ENCODE measurements around the gene PFKL. TPM values are rescaled to one million over a fixed set of nuclear protein-coding genes. Genes with fewer than 3 reads are reported as not detected.

The PFKL gene
- total RNA-seq, 1 experiment from 2014 or later: 78.9 TPM

DNA sequence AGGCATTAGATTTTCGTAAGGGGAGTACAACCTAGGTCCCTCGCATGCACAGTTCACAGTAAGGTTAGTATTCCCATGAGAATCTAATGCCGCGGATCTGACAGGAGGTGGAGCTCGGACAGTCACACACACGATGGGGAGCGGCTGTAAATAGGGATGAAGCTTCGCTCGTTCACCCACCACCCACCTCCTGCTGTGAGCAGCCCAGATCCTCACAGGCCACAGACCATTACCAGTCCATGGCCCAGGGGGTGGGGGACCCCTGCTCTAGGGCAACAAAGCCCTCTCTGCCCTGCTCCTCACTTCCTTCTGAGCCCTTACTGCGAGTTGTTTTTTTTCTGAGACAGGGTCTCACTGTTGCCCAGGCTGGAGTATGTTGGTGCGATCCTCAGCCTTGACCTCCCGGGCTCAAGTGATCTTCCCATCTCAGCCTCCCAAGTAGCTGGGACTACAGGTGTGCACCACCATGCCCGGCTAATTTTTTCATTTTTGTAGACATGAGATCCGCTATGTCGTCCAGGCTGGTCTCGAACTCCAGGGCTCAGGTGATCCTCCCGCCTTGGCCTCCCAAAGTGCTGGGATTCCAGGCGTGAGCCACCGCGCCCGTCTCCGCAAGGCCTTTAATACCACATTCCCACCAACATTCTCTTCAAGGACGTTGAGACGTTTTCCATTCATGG lies 74.9 kb downstream of the PFKL start:
- intact Hi-C loops (cut with micrococcal nuclease; ENCODE audit: unreplicated experiment): no loop called here
- Mint-ChIP-seq H3K4me3 (ENCODE audit: low read depth, unreplicated experiment) (no peak overlapping the region), H3K36me3 (ENCODE audit: insufficient read depth, unreplicated experiment) (peaks cover 4% of the 10 kb centered on the region), H3K9me3 (ENCODE audit: low read depth, unreplicated experiment) (no peaks in the 10 kb centered on the region), H3K27me3 (ENCODE audit: unreplicated experiment) (peaks cover 83% of the 10 kb centered on the region), H3K27ac (ENCODE audit: unreplicated experiment) (no peak overlapping the region), H3K4me1 (ENCODE audit: low read depth, unreplicated experiment) (no peaks in the 10 kb centered on the region)
- CTCF ChIA-PET: no interaction called here
- no TSS peak for BruUV-seq (replicated peaks)
- TF ChIP-seq, protein P1, sequence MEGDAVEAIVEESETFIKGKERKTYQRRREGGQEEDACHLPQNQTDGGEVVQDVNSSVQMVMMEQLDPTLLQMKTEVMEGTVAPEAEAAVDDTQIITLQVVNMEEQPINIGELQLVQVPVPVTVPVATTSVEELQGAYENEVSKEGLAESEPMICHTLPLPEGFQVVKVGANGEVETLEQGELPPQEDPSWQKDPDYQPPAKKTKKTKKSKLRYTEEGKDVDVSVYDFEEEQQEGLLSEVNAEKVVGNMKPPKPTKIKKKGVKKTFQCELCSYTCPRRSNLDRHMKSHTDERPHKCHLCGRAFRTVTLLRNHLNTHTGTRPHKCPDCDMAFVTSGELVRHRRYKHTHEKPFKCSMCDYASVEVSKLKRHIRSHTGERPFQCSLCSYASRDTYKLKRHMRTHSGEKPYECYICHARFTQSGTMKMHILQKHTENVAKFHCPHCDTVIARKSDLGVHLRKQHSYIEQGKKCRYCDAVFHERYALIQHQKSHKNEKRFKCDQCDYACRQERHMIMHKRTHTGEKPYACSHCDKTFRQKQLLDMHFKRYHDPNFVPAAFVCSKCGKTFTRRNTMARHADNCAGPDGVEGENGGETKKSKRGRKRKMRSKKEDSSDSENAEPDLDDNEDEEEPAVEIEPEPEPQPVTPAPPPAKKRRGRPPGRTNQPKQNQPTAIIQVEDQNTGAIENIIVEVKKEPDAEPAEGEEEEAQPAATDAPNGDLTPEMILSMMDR (IDR thresholded peaks at IDR 0.05; ENCODE audit: unreplicated experiment): no peak
- no peak for DNase-seq

DNA sequence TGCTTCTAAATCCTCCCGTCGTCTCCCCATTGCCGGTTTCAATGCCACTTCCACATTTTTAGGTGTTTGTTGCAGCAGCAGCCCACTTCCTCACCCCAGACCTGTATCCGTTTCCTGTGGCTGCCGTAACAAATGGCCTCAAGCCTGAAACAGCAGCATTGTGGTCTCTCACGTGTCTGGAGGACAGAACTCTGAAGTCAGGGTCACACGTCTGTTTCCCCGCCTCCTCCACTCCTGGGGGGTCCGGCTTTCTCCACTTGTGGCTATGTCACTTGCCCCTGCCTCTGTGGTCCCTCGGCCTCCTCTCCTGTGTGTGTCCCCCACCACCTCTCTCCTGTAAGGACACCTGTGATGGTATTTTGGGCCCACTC lies 75.4 kb downstream of the PFKL start:
- BruUV-seq (replicated peaks): no TSS peak
- CTCF ChIA-PET: no interaction called here
- intact Hi-C loops (cut with micrococcal nuclease; ENCODE audit: unreplicated experiment): no loop called here
- Mint-ChIP-seq H3K9me3 (ENCODE audit: low read depth, unreplicated experiment) (no peaks in the 10 kb centered on the region), H3K4me1 (ENCODE audit: low read depth, unreplicated experiment) (no peaks in the 10 kb centered on the region), H3K27ac (ENCODE audit: unreplicated experiment) (no peak overlapping the region), H3K4me3 (ENCODE audit: low read depth, unreplicated experiment) (no peak overlapping the region), H3K36me3 (ENCODE audit: insufficient read depth, unreplicated experiment) (peaks cover 4% of the 10 kb centered on the region), H3K27me3 (ENCODE audit: unreplicated experiment) (peaks cover 83% of the 10 kb centered on the region)
- no peak for DNase-seq
- TF ChIP-seq, protein P1 (IDR thresholded peaks at IDR 0.05; ENCODE audit: unreplicated experiment): no peak

DNA sequence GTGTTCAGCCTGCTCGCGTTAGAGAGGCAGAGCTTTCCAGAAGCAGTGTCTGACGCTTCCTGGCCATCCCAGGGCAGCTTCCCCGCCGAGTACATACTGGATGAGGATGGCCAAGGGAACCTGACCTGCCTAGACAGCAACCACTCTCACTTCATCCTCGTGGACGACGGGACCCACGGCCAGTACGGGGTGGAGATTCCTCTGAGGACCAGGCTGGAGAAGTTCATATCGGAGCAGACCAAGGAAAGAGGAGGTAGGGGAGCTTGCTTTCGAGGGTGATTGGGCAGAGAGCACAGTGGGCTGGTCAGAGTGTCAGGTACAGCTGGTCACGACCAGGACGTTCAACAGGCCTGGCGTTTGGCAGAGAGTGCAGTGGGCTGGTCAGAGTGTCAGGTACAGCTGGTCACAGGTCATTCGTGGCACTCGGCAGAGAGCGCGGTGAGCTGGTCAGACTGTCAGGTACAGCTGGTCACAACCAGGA lies 75.9 kb downstream of the PFKL start:
- H3K9me3 Mint-ChIP-seq (ENCODE audit: low read depth, unreplicated experiment): no peaks in the 10 kb centered on the region
- no TSS peak for BruUV-seq (replicated peaks)
- no peak for DNase-seq
- intact Hi-C loops (cut with micrococcal nuclease; ENCODE audit: unreplicated experiment): no loop called here
- TF ChIP-seq, protein P1 (IDR thresholded peaks at IDR 0.05; ENCODE audit: unreplicated experiment): no peak
- CTCF ChIA-PET: no interaction called here
- no peak overlapping the region for H3K4me3 Mint-ChIP-seq (ENCODE audit: low read depth, unreplicated experiment)
- H3K27ac Mint-ChIP-seq (ENCODE audit: unreplicated experiment): no peak overlapping the region
- peaks cover 4% of the 10 kb centered on the region for H3K36me3 Mint-ChIP-seq (ENCODE audit: insufficient read depth, unreplicated experiment)
- no peaks in the 10 kb centered on the region for H3K4me1 Mint-ChIP-seq (ENCODE audit: low read depth, unreplicated experiment)
- peaks cover 83% of the 10 kb centered on the region for H3K27me3 Mint-ChIP-seq (ENCODE audit: unreplicated experiment)

DNA sequence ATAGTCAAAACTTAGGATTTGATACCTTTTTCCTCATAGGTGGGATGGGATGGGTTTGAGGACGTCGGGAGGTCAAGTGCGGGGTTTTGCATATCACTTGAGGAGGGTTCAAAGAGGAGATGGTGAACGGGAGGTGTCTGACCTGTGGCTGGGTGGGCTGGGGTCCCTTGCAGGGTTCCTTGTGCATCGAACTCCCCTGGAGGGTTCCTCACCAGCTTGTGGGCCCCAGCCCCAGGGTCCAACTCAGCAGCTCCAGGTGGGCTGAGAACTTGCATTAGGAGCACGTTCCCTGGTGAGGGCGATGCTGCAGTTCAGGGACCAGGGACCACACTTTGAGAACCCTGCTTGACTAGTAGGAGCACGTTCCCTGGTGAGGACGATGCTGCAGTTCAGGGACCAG lies 76.8 kb downstream of the PFKL start:
- intact Hi-C loops (cut with micrococcal nuclease; ENCODE audit: unreplicated experiment): no loop called here
- peaks cover 4% of the 10 kb centered on the region for H3K36me3 Mint-ChIP-seq (ENCODE audit: insufficient read depth, unreplicated experiment)

More for the DNA sequence above, 76.8 kb downstream of the PFKL start:
- Mint-ChIP-seq H3K27me3 (ENCODE audit: unreplicated experiment) (peaks cover 83% of the 10 kb centered on the region), H3K27ac (ENCODE audit: unreplicated experiment) (no peak overlapping the region), H3K4me3 (ENCODE audit: low read depth, unreplicated experiment) (no peak overlapping the region), H3K9me3 (ENCODE audit: low read depth, unreplicated experiment) (no peaks in the 10 kb centered on the region), H3K4me1 (ENCODE audit: low read depth, unreplicated experiment) (no peaks in the 10 kb centered on the region)
- no TSS peak for BruUV-seq (replicated peaks)
- CTCF ChIA-PET: no interaction called here
- DNase-seq: no peak
- TF ChIP-seq, protein P1 (IDR thresholded peaks at IDR 0.05; ENCODE audit: unreplicated experiment): no peak

Other genes starting within 250 kb of the PFKL start
- 16.3 and 18.1 TPM in 2 replicates for gene PWP2, start 192.7 kb upstream of the PFKL start, total RNA-seq (2022)
- 23.9 and 24.6 TPM in 2 replicates for gene GATD3, start 166.4 kb upstream of the PFKL start, total RNA-seq (2022)
- 3.4 and 5.6 TPM in 2 replicates for gene ICOSLG, start 59.1 kb upstream of the PFKL start, total RNA-seq (2022)
- not detected in 2 replicates for gene DNMT3L, start 38.2 kb upstream of the PFKL start, total RNA-seq (2022)
- gene AIRE, start 14.2 kb upstream of the PFKL start, total RNA-seq (2022): not detected in 2 replicates
- gene CFAP410, start 39.3 kb downstream of the PFKL start, total RNA-seq (2022): 7.5 and 8.6 TPM in 2 replicates
- not detected in 2 replicates for gene TRPM2, start 53.6 kb downstream of the PFKL start, total RNA-seq (2022)
- gene LRRC3, start 155.5 kb downstream of the PFKL start, total RNA-seq (2022): 0.40 and 0.61 TPM in 2 replicates
- not detected in 2 replicates for gene KRTAP10-1, start 240.1 kb downstream of the PFKL start, total RNA-seq (2022)

All from Calu3 (cell line).